Glutamatergic neuron (in vitro differentiated cells): Measurements from ENCODE around the gene PRR12. TPM values are rescaled to one million over a fixed set of nuclear protein-coding genes. Genes with fewer than 3 reads are reported as not detected.

ENCODE experiments used
- DNase-seq: peaks from one replicate; pipeline ENCODE4 v3.0.0; 2022
- H3K27ac Mint-ChIP-seq: one replicate; pipeline ENCODE4 v1.8.0; 2020; ENCODE audit warnings: mild to moderate bottlenecking, mixed read lengths, inconsistent platforms; ENCODE audit not compliant: unreplicated experiment
- H3K27me3 Mint-ChIP-seq: one replicate; pipeline ENCODE4 v1.8.0; 2020; ENCODE audit warnings: mild to moderate bottlenecking, moderate library complexity, mixed read lengths, inconsistent platforms; ENCODE audit not compliant: unreplicated experiment
- H3K36me3 Mint-ChIP-seq: one replicate; pipeline ENCODE4 v1.8.0; 2020; ENCODE audit warnings: mild to moderate bottlenecking, mixed read lengths, inconsistent platforms; ENCODE audit not compliant: unreplicated experiment
- H3K4me1 Mint-ChIP-seq: one replicate; pipeline ENCODE4 v1.8.0; 2020; ENCODE audit warnings: mild to moderate bottlenecking, low read depth, mixed read lengths, inconsistent platforms; ENCODE audit not compliant: unreplicated experiment
- H3K4me3 Mint-ChIP-seq: one replicate; pipeline ENCODE4 v1.8.0; 2020; ENCODE audit warnings: mild to moderate bottlenecking, mixed read lengths, inconsistent platforms; ENCODE audit not compliant: unreplicated experiment
- H3K9me3 Mint-ChIP-seq: one replicate; pipeline ENCODE4 v1.8.0; 2020; ENCODE audit warnings: mild to moderate bottlenecking, moderate library complexity, mixed read lengths, inconsistent platforms; ENCODE audit not compliant: unreplicated experiment
- CTCF ChIP-seq: fragments of 200-600 bp; sonication (generic); IDR thresholded peaks from one replicate; pipeline ENCODE4 v1.5.0; 2021; ENCODE audit not compliant: partially characterized antibody, unreplicated experiment
- total RNA-seq: library from RNA; stranded (reverse); fragmentation: NEBNext Ultra II Directional; extraction: Animal tissue kit (Norgen Biotek cat#: 25700); gene quantifications from one replicate; pipeline ENCODE4 v1.2.1, GENCODE V29; 2021; ENCODE audit not compliant: unreplicated experiment

PRR12 gene
- total RNA-seq, 1 donor from 2014 or later = 39.2 TPM

GRCh38 chr19:49579947-49580263, 11.1 kb upstream of the PRR12 start:
- Mint-ChIP-seq H3K4me3 (peak overlapping the region; percentile 97), H3K36me3 (no peaks in the 10 kb centered on the region), H3K4me1 (peaks cover 11% of the 10 kb centered on the region), H3K27ac (peak overlapping the region; percentile 94), H3K27me3 (peaks cover 2% of the 10 kb centered on the region), H3K9me3 (peaks cover 3% of the 10 kb centered on the region)
- no peak for TF ChIP-seq CTCF
- no peak for DNase-seq

- peaks cover 2% of the 10 kb centered on the region for H3K27me3 Mint-ChIP-seq
- peaks cover 3% of the 10 kb centered on the region for H3K9me3 Mint-ChIP-seq
- peak; percentile 96 for DNase-seq
- H3K27ac Mint-ChIP-seq = peak within 1 kb of the TSS; percentile 94
- peaks cover 13% of the 10 kb centered on the region for H3K4me1 Mint-ChIP-seq
- no peak for TF ChIP-seq CTCF
- H3K4me3 Mint-ChIP-seq = peak within 1 kb of the TSS; percentile 97
- no peaks in the 10 kb centered on the region for H3K36me3 Mint-ChIP-seq
Measured at GRCh38 chr19:49580264-49581006, 10.5 kb upstream of the PRR12 start, which contains the start of gene NOSIP. Gene NOSIP (minus strand): TSS chr19:49580556. CDS start chr19:49560691, 19,865 bp downstream.

- Mint-ChIP-seq H3K4me1 (peaks cover 14% of the 10 kb centered on the region), H3K9me3 (peaks cover 3% of the 10 kb centered on the region), H3K36me3 (no peaks in the 10 kb centered on the region), H3K27me3 (peaks cover 2% of the 10 kb centered on the region), H3K27ac (peak within 1 kb of the TSS; percentile 94), H3K4me3 (peak within 1 kb of the TSS; percentile 97)
- TF ChIP-seq CTCF = no peak
- no peak for DNase-seq
Measured at GRCh38 chr19:49581007-49581508, 9.9 kb upstream of the PRR12 start, which contains the start of gene PRRG2. Gene PRRG2 (plus strand): TSS chr19:49581316. CDS start chr19:49583220, 1,904 bp downstream.

GRCh38 chr19:49583239-49583638, 7.7 kb upstream of the PRR12 start:
- Mint-ChIP-seq H3K27me3 (peaks cover 2% of the 10 kb centered on the region), H3K27ac (no peak overlapping the region), H3K36me3 (no peaks in the 10 kb centered on the region), H3K4me3 (no peak overlapping the region), H3K4me1 (peaks cover 14% of the 10 kb centered on the region), H3K9me3 (peaks cover 3% of the 10 kb centered on the region)
- TF ChIP-seq CTCF = no peak
- no peak for DNase-seq

- peaks cover 8% of the 10 kb centered on the region for H3K4me1 Mint-ChIP-seq
- DNase-seq = peak; percentile 63
- no peak overlapping the region for H3K27ac Mint-ChIP-seq
- H3K9me3 Mint-ChIP-seq = peaks cover 6% of the 10 kb centered on the region
- no peak for TF ChIP-seq CTCF
- H3K36me3 Mint-ChIP-seq = no peaks in the 10 kb centered on the region
- H3K4me3 Mint-ChIP-seq = no peak overlapping the region
- peaks cover 2% of the 10 kb centered on the region for H3K27me3 Mint-ChIP-seq
Measured at GRCh38 chr19:49585023-49585422, 6.0 kb upstream of the PRR12 start.
